ENCODE data around the gene ANKS1A. TPM values are rescaled to one million over a fixed set of nuclear protein-coding genes. Genes with fewer than 3 reads are reported as not detected.

Gene ANKS1A
- total RNA-seq, 1 experiment from 2014 or later, result 14.0 TPM

DNA sequence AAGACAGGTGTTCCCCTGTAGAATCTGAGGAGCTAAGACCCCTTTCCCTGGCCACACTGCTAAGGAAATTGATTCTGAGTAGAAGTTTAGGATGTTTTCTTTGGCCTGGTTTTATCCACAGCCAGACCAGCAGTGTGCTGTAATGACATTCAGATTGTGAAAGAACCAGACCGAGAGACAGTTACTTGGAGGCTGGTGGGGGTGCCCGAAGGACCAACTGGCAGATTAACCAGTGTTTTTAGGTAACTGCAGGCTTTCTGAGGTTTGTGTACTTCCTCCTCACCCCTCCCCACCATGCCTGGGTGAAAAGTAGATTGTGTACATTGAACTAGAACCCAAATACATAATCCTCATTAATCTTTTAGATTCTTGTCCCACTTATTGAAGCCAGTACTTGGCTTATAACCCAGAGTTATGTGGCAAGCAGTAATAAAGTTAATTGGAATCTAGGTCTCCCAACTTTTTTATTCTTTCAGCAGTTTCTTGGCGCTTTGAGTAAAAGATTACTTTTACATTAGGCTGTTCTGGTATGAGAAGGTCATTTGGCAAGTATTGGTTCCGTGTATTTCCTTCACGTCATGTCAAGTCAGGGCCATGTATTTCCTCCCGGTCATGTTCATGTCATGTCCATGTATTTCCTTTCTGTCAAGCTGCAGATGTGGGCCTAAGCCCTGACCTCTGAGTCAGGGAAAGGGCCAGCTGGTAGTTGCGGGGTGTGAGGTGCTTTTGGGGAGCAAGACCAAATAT lies 158.4 kb downstream of the ANKS1A start:
- BruUV-seq (replicated peaks), result no TSS peak
- peaks cover 17% of the 10 kb centered on the region for H3K36me3 Mint-ChIP-seq (ENCODE audit: insufficient read depth, unreplicated experiment)
- CTCF ChIA-PET, result interaction anchor here (0.8 to 1.1 kb wide), 2 partner anchors 61 to 64 kb away, joined by 3 to 5 read pairs; no protein-coding TSS in a partner anchor
- H3K4me1 Mint-ChIP-seq (ENCODE audit: insufficient read depth, unreplicated experiment), result peaks cover 23% of the 10 kb centered on the region
- intact Hi-C loops (cut with micrococcal nuclease), result no loop called here
- TF ChIP-seq CTCF (IDR thresholded peaks at IDR 0.05; ENCODE audit: unreplicated experiment), result no peak
- no peak overlapping the region for H3K4me3 Mint-ChIP-seq (ENCODE audit: unreplicated experiment)
- DNase-seq (ENCODE audit: unreplicated experiment), result peak; percentile 65
- no peak overlapping the region for H3K27ac Mint-ChIP-seq (ENCODE audit: low read depth, unreplicated experiment)
- POLR2A ChIA-PET, result interaction anchor here (0.7 kb wide), 1 partner anchor 18 kb away, joined by 4 read pairs; no protein-coding TSS in a partner anchor
- H3K9me3 Mint-ChIP-seq (ENCODE audit: unreplicated experiment), result no peaks in the 10 kb centered on the region
- no peaks in the 10 kb centered on the region for H3K27me3 Mint-ChIP-seq (ENCODE audit: insufficient read depth, unreplicated experiment)

GRCh38 chr6:35048031-35048613 lies 159.1 kb downstream of the ANKS1A start:
- Mint-ChIP-seq H3K4me3 (ENCODE audit: unreplicated experiment) (no peak overlapping the region), H3K36me3 (ENCODE audit: insufficient read depth, unreplicated experiment) (peaks cover 17% of the 10 kb centered on the region), H3K27me3 (ENCODE audit: insufficient read depth, unreplicated experiment) (no peaks in the 10 kb centered on the region), H3K9me3 (ENCODE audit: unreplicated experiment) (no peaks in the 10 kb centered on the region), H3K27ac (ENCODE audit: low read depth, unreplicated experiment) (no peak overlapping the region), H3K4me1 (ENCODE audit: insufficient read depth, unreplicated experiment) (peaks cover 23% of the 10 kb centered on the region)
- CTCF ChIA-PET, result interaction anchor here (0.6 to 1.1 kb wide), 3 partner anchors 62 to 440 kb away, joined by 3 to 5 read pairs (median 3); no protein-coding TSS in a partner anchor
- DNase-seq (ENCODE audit: unreplicated experiment), result no peak
- intact Hi-C loops (cut with micrococcal nuclease), result no loop called here
- POLR2A ChIA-PET, result interaction anchor here (0.7 kb wide), 1 partner anchor 17 kb away, joined by 4 read pairs; no protein-coding TSS in a partner anchor
- BruUV-seq (replicated peaks), result no TSS peak
- TF ChIP-seq CTCF (IDR thresholded peaks at IDR 0.05; ENCODE audit: unreplicated experiment), result no peak

DNA sequence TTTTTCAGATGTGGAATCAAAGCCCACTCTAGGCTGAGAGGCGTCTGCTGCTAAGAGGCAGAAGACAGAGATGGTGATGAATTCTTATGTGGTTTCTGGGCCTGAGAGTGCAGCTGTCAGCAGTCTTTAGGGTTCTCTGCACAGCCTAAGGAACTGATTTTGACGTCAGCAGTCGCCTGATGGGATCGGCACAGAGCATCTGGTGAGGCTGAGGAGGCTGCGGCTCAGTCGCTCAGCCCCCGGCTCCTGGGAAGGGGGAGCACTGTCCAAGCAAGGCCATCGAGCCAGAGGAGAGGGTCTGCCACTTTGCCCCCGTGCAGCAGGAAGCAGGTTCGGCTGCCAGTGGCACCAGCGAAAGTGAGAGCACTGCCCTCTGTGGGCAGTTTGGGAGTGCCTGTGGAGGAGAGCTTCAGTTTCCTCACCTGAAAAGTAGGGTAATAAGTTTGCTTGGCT lies 159.6 kb downstream of the ANKS1A start:
- peaks cover 23% of the 10 kb centered on the region for H3K4me1 Mint-ChIP-seq (ENCODE audit: insufficient read depth, unreplicated experiment)
- no peaks in the 10 kb centered on the region for H3K9me3 Mint-ChIP-seq (ENCODE audit: unreplicated experiment)
- BruUV-seq (replicated peaks), result no TSS peak
- no peak overlapping the region for H3K4me3 Mint-ChIP-seq (ENCODE audit: unreplicated experiment)
- ChIA-PET CTCF (interaction anchor here (0.6 to 1.3 kb wide), 4 partner anchors 61 to 440 kb away, joined by 3 read pairs; no protein-coding TSS in a partner anchor), POLR2A (no interaction called here)
- peaks cover 17% of the 10 kb centered on the region for H3K36me3 Mint-ChIP-seq (ENCODE audit: insufficient read depth, unreplicated experiment)
- no peak overlapping the region for H3K27ac Mint-ChIP-seq (ENCODE audit: low read depth, unreplicated experiment)
- no peak for TF ChIP-seq CTCF (IDR thresholded peaks at IDR 0.05; ENCODE audit: unreplicated experiment)
- H3K27me3 Mint-ChIP-seq (ENCODE audit: insufficient read depth, unreplicated experiment), result no peaks in the 10 kb centered on the region
- DNase-seq (ENCODE audit: unreplicated experiment), result no peak
- intact Hi-C loops (cut with micrococcal nuclease), result no loop called here

- POLR2A ChIA-PET, result no interaction called here
- no peaks in the 10 kb centered on the region for H3K9me3 Mint-ChIP-seq (ENCODE audit: unreplicated experiment)
- no peak for TF ChIP-seq CTCF (IDR thresholded peaks at IDR 0.05; ENCODE audit: unreplicated experiment)
- BruUV-seq (replicated peaks), result no TSS peak
- H3K4me3 Mint-ChIP-seq (ENCODE audit: unreplicated experiment), result no peak overlapping the region
- peaks cover 17% of the 10 kb centered on the region for H3K36me3 Mint-ChIP-seq (ENCODE audit: insufficient read depth, unreplicated experiment)
- H3K27me3 Mint-ChIP-seq (ENCODE audit: insufficient read depth, unreplicated experiment), result no peaks in the 10 kb centered on the region
- H3K27ac Mint-ChIP-seq (ENCODE audit: low read depth, unreplicated experiment), result no peak overlapping the region
- DNase-seq (ENCODE audit: unreplicated experiment), result no peak
- CTCF ChIA-PET, result interaction anchor here (0.6 to 1.3 kb wide), 3 partner anchors 11 to 180 kb away, joined by 3 read pairs; no protein-coding TSS in a partner anchor
- H3K4me1 Mint-ChIP-seq (ENCODE audit: insufficient read depth, unreplicated experiment), result peaks cover 18% of the 10 kb centered on the region
- intact Hi-C loops (cut with micrococcal nuclease), result no loop called here
These were observed 160.2 kb downstream of the ANKS1A start for GRCh38 chr6:35049156-35049735.

All from MCF 10A (cell line).